Measurements from ENCODE around the gene PKN1.

DNA sequence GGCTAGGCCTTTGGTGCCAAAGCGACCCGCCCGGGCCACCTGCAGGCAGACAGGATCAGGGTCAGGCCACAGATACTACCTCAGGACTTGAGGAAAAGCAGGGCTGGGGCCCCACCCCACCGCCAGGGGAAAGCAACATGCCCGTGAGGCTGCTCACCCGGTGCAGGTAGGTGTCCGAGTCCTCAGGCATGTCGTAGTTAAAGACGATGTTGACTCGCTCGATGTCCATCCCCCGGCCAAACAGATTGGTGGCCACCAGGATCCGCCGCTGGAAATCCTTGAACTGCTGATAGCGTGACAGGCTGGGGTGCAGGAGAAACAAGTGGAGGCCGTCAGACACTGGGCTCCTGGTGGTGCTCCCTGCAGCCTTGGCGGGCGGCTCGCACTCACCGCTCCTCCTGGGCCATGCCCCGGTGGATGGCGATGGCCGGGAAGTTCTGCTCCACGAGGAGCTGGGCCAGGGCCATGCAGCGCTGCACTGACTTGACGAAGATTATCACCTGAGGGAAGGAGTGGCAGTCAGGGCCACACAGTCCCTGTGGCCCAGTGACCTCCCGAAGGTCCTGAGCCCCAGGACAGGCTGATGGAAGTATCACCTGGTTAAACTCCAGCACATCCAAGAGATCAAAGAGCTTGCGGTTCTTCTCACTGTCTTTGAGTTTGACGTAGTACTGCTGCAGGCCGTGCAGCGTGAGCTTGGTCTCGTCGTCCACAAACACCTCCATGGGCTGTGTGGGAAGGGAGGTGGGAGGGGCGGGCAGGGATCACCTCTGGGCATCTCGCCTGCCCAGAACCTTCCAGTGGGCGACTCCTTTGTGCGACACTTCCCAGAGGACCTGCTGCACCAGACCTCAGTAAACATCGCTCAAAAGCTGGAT is 23.7 kb upstream of the PKN1 start:
- no peak for TF ChIP-seq EZH2 (IDR thresholded peaks at IDR 0.05; ENCODE audit: insufficient read depth, poor library complexity, severe bottlenecking)
- TF ChIP-seq EZH2phosphoT487 (IDR thresholded peaks at IDR 0.05; ENCODE audit: insufficient read depth, low read depth), result no peak

Data from GM23248 (cell line).